Measurements from ENCODE around the gene LGALS9.

- no peak for TF ChIP-seq CTCF (IDR thresholded peaks at IDR 0.05)
- no peak for TF ChIP-seq EZH2phosphoT487 (IDR thresholded peaks at IDR 0.05)
- TF ChIP-seq EZH2 (IDR thresholded peaks at IDR 0.05) = no peak
These were observed 17.6 kb upstream of the LGALS9 start for GRCh38 chr17:27613433-27613832.

All from neural progenitor cell (in vitro differentiated cells).